Ovary (tissue), 3 donors: Measurements from ENCODE around the gene SMOC2.

Experiments
- CTCF ChIP-seq, 3 donors: fragments of 450-650 bp in 2 of 3; fragments of 200-600 bp in 1 of 3; IDR thresholded peaks; one replicate each; pipeline versions ENCODE4 v1.5.1 to v1.8.0; 2016 to 2022; ENCODE audit warnings: antibody characterized with exemption in 3 of 3, mild to moderate bottlenecking in 1 of 3
- EP300 ChIP-seq: sonication (generic); formaldehyde crosslinking; IDR thresholded peaks from one replicate; pipeline ENCODE4 v1.6.1; 2017; ENCODE audit warnings: antibody characterized with exemption
- POLR2A ChIP-seq: fragments of 450-650 bp; IDR thresholded peaks from one replicate; pipeline ENCODE4 v1.6.1; 2017; ENCODE audit warnings: antibody characterized with exemption, mild to moderate bottlenecking, moderate library complexity
- donor health status: DM: no; HTN: no; CAD: no.

DNA sequence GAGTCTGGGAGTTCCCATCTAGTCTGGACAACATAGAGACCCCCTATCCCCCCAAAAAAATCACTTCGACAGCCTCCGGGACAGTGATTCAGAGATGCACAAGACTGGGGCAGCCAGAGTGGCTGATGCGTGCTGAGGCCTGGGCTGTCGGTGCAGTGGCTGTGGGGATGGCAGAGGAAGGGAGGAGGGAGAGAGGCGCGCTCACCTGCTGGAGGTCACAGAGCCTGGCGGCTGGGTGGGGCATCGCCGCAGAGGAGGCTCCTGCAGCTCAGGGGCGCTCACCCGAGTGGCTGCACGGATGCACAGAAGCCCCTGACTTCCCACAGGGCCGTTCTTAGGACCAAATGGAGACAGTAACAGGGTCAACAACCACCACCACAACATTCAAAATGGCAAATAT is 182.8 kb downstream of the SMOC2 start:
- TF ChIP-seq CTCF (IDR thresholded peaks at IDR 0.05) (no peak), EP300 (no peak), POLR2A (no peak)
